ENCODE data around the gene IGSF3.
"Not testable (repeated sequence)": the region's sequence is repeated elsewhere in the genome, so short reads cannot be mapped to it uniquely, and the experiment has no call there.

GRCh38 chr1:116649041-116649440, 18.5 kb downstream of the IGSF3 start:
- TF ChIP-seq CTCF (conservative IDR thresholded peaks at IDR 0.05; ENCODE audit: low read depth, low read length); EZH2 (IDR thresholded peaks at IDR 0.05; ENCODE audit: borderline replicate concordance, low read depth, low read length, poor library complexity, severe bottlenecking): not testable (repeated sequence)

All from A673 (cell line).